Ascending aorta (tissue), 2 donors: ENCODE measurements around the gene SAPCD1. TPM values are rescaled to one million over a fixed set of nuclear protein-coding genes. Genes with fewer than 3 reads are reported as not detected.
"Not testable (repeated sequence)": the region's sequence is repeated elsewhere in the genome, so short reads cannot be mapped to it uniquely, and the experiment has no call there.

Experiments used
- DNase-seq, 2 donors: peaks; one replicate each; pipeline ENCODE4 v3.0.0-alpha.2; 2019; ENCODE audit warnings: low spot score in 2 of 2
- H3K27ac ChIP-seq, 2 donors: fragments of 200-600 bp; sonication (generic); one replicate each; pipeline ENCODE4 v1.5.1; 2016 to 2017; ENCODE audit warnings: mild to moderate bottlenecking in 1 of 2
- H3K27me3 ChIP-seq: fragments of 200-600 bp; sonication (generic); one replicate; pipeline ENCODE4 v1.5.1; 2017
- H3K36me3 ChIP-seq, 2 donors: fragments of 200-600 bp; sonication (generic); one replicate each; pipeline ENCODE4 v1.5.1; 2016
- H3K4me1 ChIP-seq, 2 donors: fragments of 200-600 bp; sonication (generic); one replicate each; pipeline ENCODE4 v1.5.1; 2016 to 2017; ENCODE audit warnings: mild to moderate bottlenecking in 1 of 2
- H3K4me3 ChIP-seq, 2 donors: fragments of 200-600 bp; sonication (generic); one replicate each; pipeline ENCODE4 v1.5.1; 2016 to 2017; ENCODE audit warnings: mild to moderate bottlenecking in 1 of 2
- H3K9me3 ChIP-seq, 2 donors: fragments of 200-600 bp; sonication (generic); one replicate each; pipeline ENCODE4 v1.5.1; 2016
- intact Hi-C: fragments of 100-400 bp; cut with DNase I; formaldehyde crosslinking; loops from one replicate; pipeline ENCODE4 v1.15.1; 2023
- total RNA-seq: library from RNA; depleted of rRNA; stranded (reverse); fragments of >200 nt; gene quantifications from one replicate; pipeline ENCODE4 v1.1.0, GENCODE V29; 2016
- TF ChIP-seq, protein P1 (sequence below), 3 experiments: fragments of 200-600 bp in 2 of 3; fragments of 450-650 bp in 1 of 3; sonication (generic) in 2 of 3; IDR thresholded peaks; one replicate each; pipeline ENCODE4 v1.5.1; 2016 to 2019; ENCODE audit warnings: antibody characterized with exemption in 3 of 3, mild to moderate bottlenecking in 1 of 3, moderate library complexity in 1 of 3

The SAPCD1 gene
- total RNA-seq, 1 donor from 2014 or later, result not detected

DNA sequence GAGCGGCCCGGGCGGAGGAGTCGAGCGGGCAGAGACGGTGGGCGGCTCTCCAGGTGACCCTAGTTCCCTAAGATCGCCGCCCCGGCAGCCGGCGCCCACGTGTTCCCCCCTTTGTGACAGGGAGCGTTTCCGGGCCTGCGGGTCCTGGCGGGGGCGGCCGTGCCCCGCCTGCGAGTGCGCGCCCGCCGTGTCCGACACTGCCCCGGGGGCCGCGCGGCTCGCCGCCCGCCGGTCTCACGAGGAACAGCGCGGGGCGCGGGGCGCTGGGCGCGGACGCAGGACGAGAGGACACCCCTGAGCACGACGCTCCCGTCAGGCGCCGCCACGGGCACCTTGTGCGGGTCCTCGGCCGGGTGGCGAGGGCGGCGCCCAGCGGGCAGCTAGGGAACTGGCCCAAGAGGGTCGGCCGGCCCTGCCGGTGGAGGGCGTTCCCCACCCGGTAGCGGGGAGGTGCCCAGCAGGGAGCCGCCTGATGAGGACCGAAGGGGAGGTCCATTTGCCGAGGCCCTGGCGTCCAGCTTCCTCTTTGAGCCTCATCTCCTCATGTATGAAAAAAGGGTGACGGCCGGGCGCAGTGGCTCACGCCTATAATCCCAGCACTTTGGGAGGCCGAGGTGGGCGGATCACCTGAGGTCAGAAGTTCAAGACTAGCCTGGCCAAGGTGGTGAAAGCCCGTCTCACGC, 33.3 kb downstream of the SAPCD1 start, which contains the start of gene VARS1:
Gene VARS1, minus strand, starts transcription at position 137 of the 683 bp plus-strand sequence. CDS start 535 bp downstream, outside the sequence.
- peak within 1 kb of the TSS; percentile 81 to 83 for H3K4me3 ChIP-seq
- H3K4me1 ChIP-seq, result peaks cover 4 to 18% of the 10 kb centered on the region in 2 donors
- DNase-seq, result peak; percentile 72 to 94
- TF ChIP-seq, protein P1, sequence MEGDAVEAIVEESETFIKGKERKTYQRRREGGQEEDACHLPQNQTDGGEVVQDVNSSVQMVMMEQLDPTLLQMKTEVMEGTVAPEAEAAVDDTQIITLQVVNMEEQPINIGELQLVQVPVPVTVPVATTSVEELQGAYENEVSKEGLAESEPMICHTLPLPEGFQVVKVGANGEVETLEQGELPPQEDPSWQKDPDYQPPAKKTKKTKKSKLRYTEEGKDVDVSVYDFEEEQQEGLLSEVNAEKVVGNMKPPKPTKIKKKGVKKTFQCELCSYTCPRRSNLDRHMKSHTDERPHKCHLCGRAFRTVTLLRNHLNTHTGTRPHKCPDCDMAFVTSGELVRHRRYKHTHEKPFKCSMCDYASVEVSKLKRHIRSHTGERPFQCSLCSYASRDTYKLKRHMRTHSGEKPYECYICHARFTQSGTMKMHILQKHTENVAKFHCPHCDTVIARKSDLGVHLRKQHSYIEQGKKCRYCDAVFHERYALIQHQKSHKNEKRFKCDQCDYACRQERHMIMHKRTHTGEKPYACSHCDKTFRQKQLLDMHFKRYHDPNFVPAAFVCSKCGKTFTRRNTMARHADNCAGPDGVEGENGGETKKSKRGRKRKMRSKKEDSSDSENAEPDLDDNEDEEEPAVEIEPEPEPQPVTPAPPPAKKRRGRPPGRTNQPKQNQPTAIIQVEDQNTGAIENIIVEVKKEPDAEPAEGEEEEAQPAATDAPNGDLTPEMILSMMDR (IDR thresholded peaks at IDR 0.05), result peak; percentile 71 to 97 (median 89)
- H3K36me3 ChIP-seq, result peaks cover 0 to 16% of the 10 kb centered on the region in 2 donors
- intact Hi-C loops, result loop anchor here (1.0 to 2.0 kb wide), 5 partner anchors 11 to 67 kb away; partner anchors contain the start of genes DDAH2, HSPA1A, HSPA1B and HSPA1L
- no peaks in the 10 kb centered on the region for H3K27me3 ChIP-seq
- H3K9me3 ChIP-seq, result no peaks in the 10 kb centered on the region
- peak within 1 kb of the TSS; percentile 88 to 92 for H3K27ac ChIP-seq

DNA sequence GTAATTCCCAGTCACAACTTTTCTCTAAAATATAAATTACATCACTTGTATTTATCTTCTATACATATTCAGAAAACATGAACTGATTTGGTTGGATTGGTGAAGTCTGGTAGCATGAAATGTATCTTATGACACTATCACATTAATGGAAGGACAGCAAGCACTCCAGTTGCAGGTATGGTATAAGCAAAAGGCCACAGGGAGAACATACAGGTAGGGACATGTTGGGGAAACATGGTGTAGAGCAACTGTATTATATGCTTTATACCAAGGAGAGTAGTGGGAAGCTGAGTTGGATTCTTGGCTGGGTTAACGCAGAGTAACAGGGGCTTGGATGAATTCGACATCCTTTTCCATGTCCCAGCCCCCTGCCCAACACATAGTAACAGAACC, 34.5 kb downstream of the SAPCD1 start:
- TF ChIP-seq, protein P1 (IDR thresholded peaks at IDR 0.05), result no peak
- DNase-seq, result no peak
- peak overlapping the region; percentile 88 to 92 for H3K27ac ChIP-seq
- H3K4me3 ChIP-seq, result no peak overlapping the region
- H3K36me3 ChIP-seq, result peaks cover 5 to 10% of the 10 kb centered on the region in 2 donors
- intact Hi-C loops, result loop anchor here (1.0 to 2.0 kb wide), 2 partner anchors 9 to 30 kb away; partner anchors contain the start of genes HSPA1B and LSM2
- H3K9me3 ChIP-seq, result no peaks in the 10 kb centered on the region
- no peaks in the 10 kb centered on the region for H3K27me3 ChIP-seq
- H3K4me1 ChIP-seq, result peaks cover 4 to 18% of the 10 kb centered on the region in 2 donors

GRCh38 chr6:31797588-31797987, 35.1 kb downstream of the SAPCD1 start:
- intact Hi-C loops, result loop anchor here (2.0 kb wide), 1 partner anchor 29 kb away; the partner anchor contains the start of gene HSPA1B
- Histone ChIP-seq H3K27ac (peak overlapping the region; percentile 18 to 88), H3K27me3 (no peaks in the 10 kb centered on the region), H3K4me3 (no peak overlapping the region), H3K9me3 (no peaks in the 10 kb centered on the region), H3K4me1 (peaks cover 4 to 18% of the 10 kb centered on the region in 2 donors), H3K36me3 (peaks cover 4 to 9% of the 10 kb centered on the region in 2 donors)
- no peak for DNase-seq
- TF ChIP-seq, protein P1 (IDR thresholded peaks at IDR 0.05), result no peak

DNA sequence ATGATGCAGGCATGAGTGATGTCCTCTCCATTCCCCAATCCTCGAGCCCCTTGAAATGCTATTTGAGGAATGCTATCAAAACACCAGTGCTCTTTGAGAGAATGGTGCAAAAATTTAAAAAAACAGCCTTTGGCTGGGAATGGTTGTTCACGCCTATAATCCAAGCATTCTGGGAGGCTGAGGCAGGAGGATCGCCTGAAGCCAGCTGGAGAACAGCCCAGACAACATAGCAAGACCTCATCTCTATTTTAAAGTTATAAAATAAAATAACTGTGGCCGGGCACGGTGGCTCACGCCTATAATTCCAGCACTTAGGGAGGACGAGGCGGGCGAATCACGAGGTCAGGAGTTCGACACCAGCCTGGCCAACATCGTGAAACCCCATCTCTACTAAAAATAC, 37.3 kb downstream of the SAPCD1 start:
- DNase-seq, result peak in 1 of 2 donors; percentile 82
- Histone ChIP-seq H3K27ac (peak overlapping the region; percentile 68 to 78), H3K36me3 (peaks cover 3 to 10% of the 10 kb centered on the region in 2 donors), H3K4me3 (no peak overlapping the region), H3K27me3 (no peaks in the 10 kb centered on the region), H3K9me3 (no peaks in the 10 kb centered on the region), H3K4me1 (peaks cover under 1 to 12% of the 10 kb centered on the region in 2 donors)
- intact Hi-C loops, result no loop called here
- TF ChIP-seq, protein P1 (IDR thresholded peaks at IDR 0.05), result no peak

- H3K27me3 ChIP-seq, H3K9me3 ChIP-seq, H3K27ac ChIP-seq, intact Hi-C loops, H3K4me3 ChIP-seq, H3K36me3 ChIP-seq, DNase-seq: not testable (repeated sequence)
- H3K4me1 ChIP-seq, result peaks cover 0 to 15% of the 10 kb centered on the region in 2 donors
Measured at GRCh38 chr6:31801031-31801927, 38.8 kb downstream of the SAPCD1 start.
